Liver (tissue), 9 donors: ENCODE data around the gene HSD17B12. TPM values are rescaled to one million over a fixed set of nuclear protein-coding genes. Genes with fewer than 3 reads are reported as not detected.

ENCODE experiments used
- DNase-seq: peaks from one replicate; pipeline ENCODE4 v3.0.0-alpha.2; 2017; ENCODE audit warnings: low spot score
- H3K27ac ChIP-seq, 2 donors: one replicate each; pipeline ENCODE4 v1.7.0; 2013; ENCODE audit warnings: inconsistent platforms in 2 of 2, low read length in 2 of 2, control low read depth in 1 of 2, low read depth in 1 of 2, mild to moderate bottlenecking in 1 of 2
- H3K27me3 ChIP-seq, 4 donors: one replicate each; pipeline versions ENCODE4 v1.6.1 to v1.7.0; 2013; ENCODE audit warnings: low read length in 3 of 4, inconsistent platforms in 1 of 4, mild to moderate bottlenecking in 1 of 4, moderate library complexity in 1 of 4; ENCODE audit not compliant: control insufficient read depth in 4 of 4, insufficient read depth in 4 of 4
- H3K36me3 ChIP-seq, 4 donors: one replicate each; pipeline versions ENCODE4 v1.6.1 to v1.7.0; 2013; ENCODE audit warnings: low read length in 3 of 4, mild to moderate bottlenecking in 3 of 4, low read depth in 1 of 4, moderate library complexity in 1 of 4; ENCODE audit not compliant: control insufficient read depth in 4 of 4, insufficient read depth in 3 of 4
- H3K4me1 ChIP-seq, 4 donors: one replicate each; pipeline versions ENCODE4 v1.6.1 to v1.7.0; 2013; ENCODE audit warnings: low read length in 3 of 4, mild to moderate bottlenecking in 3 of 4, moderate library complexity in 1 of 4; ENCODE audit not compliant: control insufficient read depth in 4 of 4, insufficient read depth in 4 of 4
- H3K4me3 ChIP-seq, 3 donors: one replicate each; pipeline versions ENCODE4 v1.6.1 to v1.7.0; 2013; ENCODE audit warnings: low read length in 3 of 3, control low read depth in 1 of 3, low read depth in 1 of 3, mild to moderate bottlenecking in 1 of 3
- H3K9ac ChIP-seq, 2 donors: one replicate each; pipeline ENCODE4 v1.7.0; 2013; ENCODE audit warnings: low read length in 2 of 2, mild to moderate bottlenecking in 2 of 2, moderate library complexity in 2 of 2, control low read depth in 1 of 2, low read depth in 1 of 2
- H3K9me3 ChIP-seq, 4 donors: one replicate each; pipeline versions ENCODE4 v1.6.1 to v1.7.0; 2013; ENCODE audit warnings: low read length in 3 of 4; ENCODE audit not compliant: control insufficient read depth in 4 of 4
- ATF3 ChIP-seq: IDR thresholded peaks from 2 replicates; pipeline ENCODE4 v1.6.1; 2016; ENCODE audit warnings: antibody characterized with exemption
- CTCF ChIP-seq: fragments of 150-350 bp; IDR thresholded peaks from 2 replicates; pipeline ENCODE4 v1.5.1; 2017; ENCODE audit warnings: improper control_type of control experiment, low read depth, low read length; ENCODE audit not compliant: missing input control
- HNF4A ChIP-seq, 2 donors: conservative IDR thresholded peaks; 2 replicates each; pipeline ENCODE4 v1.6.1; 2016; ENCODE audit warnings: antibody characterized with exemption in 2 of 2, mild to moderate bottlenecking in 2 of 2
- HNF4G ChIP-seq: IDR thresholded peaks from 2 replicates; pipeline ENCODE4 v1.6.1; 2016; ENCODE audit warnings: antibody characterized with exemption
- NR2F2 ChIP-seq: IDR thresholded peaks from 2 replicates; pipeline ENCODE4 v1.6.1; 2016; ENCODE audit warnings: antibody characterized with exemption
- RAD21 ChIP-seq, 2 donors: IDR thresholded peaks; 2 replicates each; pipeline ENCODE4 v1.6.1; 2016; ENCODE audit warnings: antibody characterized with exemption in 2 of 2, mild to moderate bottlenecking in 2 of 2
- RXRA ChIP-seq, 2 donors: IDR thresholded peaks; 2 replicates each; pipeline ENCODE4 v1.6.1; 2017 to 2018; ENCODE audit warnings: antibody characterized with exemption in 2 of 2, mild to moderate bottlenecking in 1 of 2
- SP1 ChIP-seq: IDR thresholded peaks from 2 replicates; pipeline ENCODE4 v1.6.1; 2018; ENCODE audit warnings: antibody characterized with exemption, mild to moderate bottlenecking
- TAF1 ChIP-seq: conservative IDR thresholded peaks from 2 replicates; pipeline ENCODE4 v1.6.1; 2016; ENCODE audit warnings: antibody characterized with exemption, mild to moderate bottlenecking
- YY1 ChIP-seq: IDR thresholded peaks from 2 replicates; pipeline ENCODE4 v1.6.1; 2016; ENCODE audit warnings: antibody characterized with exemption, mild to moderate bottlenecking
- WGBS: extraction: QIAGEN DNeasy Blood & Tissue Kit; methylation state at CpG from one replicate; pipeline ENCODE4 v1.1.7; 2013; 5-methylcytosine and 5-hydroxymethylcytosine counted together
- polyA plus RNA-seq, 2 donors: library from polyadenylated mRNA; stranded (reverse) in 1 of 2; unstranded in 1 of 2; fragments of 200-250 nt in 1 of 2; fragments of >200 nt in 1 of 2; fragmentation: Nextera tagmentation in 1 of 2; extraction: Ambion mirVana in 1 of 2; gene quantifications; one replicate each; pipeline versions ENCODE4 v1.2.1 to v1.2.3, GENCODE V29; 2013 to 2015
- total RNA-seq, 2 donors: library from RNA; depleted of rRNA; stranded (reverse); fragments of >200 nt; gene quantifications; one replicate each; pipeline ENCODE4 v1.2.3, GENCODE V29; 2014
- TF ChIP-seq, protein P1 (sequence below): IDR thresholded peaks from 2 replicates; pipeline ENCODE4 v1.6.1; 2016; ENCODE audit warnings: antibody characterized with exemption
- donor health status: healthy.
- donor health status: healthy.
- donor health status: healthy.
- donor health status: healthy.
- donor health status: healthy.

HSD17B12 gene
- total and polyA plus RNA-seq, 4 donors: 50.3 to 126 (median 68.3) TPM

DNA sequence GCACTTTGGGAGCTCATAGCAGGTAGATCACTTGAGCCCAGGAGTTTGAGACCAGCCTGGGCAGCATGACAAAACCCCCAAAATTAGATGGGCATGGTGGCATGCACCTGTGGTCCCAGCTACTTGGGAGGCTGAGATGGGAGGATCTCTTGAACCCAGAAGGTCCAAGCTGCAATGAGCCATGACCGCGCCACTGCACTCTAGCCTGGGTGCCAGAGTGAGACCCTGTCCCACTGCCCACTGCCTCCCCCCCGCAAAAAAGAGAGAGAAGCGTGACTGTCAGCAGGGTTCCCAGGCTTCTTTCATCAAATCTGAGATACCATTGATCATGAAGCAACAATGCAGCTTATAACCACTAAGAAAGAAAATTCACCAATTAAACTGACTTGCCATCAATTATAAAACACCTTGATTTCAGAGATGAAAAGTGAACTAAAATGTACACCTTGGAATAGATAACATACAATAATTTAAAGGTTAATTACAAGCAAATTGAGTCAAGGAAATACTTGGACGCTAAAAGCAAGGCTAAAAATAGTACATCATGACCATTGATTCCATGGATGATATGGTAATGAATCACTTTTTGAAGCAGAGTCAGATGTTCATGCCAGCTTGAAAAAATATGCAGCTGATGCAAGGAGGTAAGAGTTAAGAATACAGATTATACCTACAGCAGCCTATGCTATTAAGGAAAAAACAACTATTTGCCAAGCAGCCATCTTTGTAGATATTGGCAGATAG is 109.3 kb downstream of the HSD17B12 start:
- TF ChIP-seq YY1 (no peak), RAD21 (IDR thresholded peaks at IDR 0.05) (no peak)
- Histone ChIP-seq H3K9me3 (no peaks in the 10 kb centered on the region), H3K4me1 (no peaks in the 10 kb centered on the region), H3K36me3 (no peaks in the 10 kb centered on the region), H3K27me3 (no peaks in the 10 kb centered on the region), H3K9ac (no peak overlapping the region), H3K4me3 (no peak overlapping the region), H3K27ac (no peak overlapping the region)
- 94% methylated on average over 5 of the region's 5 CpGs for WGBS
- DNase-seq: no peak

DNA sequence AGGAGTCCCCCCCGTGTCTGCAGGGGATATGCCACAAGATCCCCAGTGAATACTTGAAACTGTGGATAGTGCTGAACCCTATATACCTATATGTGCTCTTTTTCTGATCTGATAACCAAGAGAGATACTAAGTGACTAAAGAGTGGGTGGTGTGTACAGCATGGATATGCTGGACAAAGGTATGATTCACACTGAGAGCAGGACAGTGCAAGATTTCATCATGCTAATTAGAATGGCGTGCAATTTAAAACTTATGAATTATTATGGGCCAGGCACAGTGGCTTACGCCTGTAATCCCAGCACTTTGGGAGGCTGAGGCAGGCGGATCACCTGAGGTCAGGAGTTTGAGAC is 109.9 kb downstream of the HSD17B12 start:
- no peaks in the 10 kb centered on the region for H3K27me3 ChIP-seq
- WGBS: 98% methylated on average over 4 of the region's 4 CpGs
- TF ChIP-seq TAF1 (no peak), RXRA (IDR thresholded peaks at IDR 0.05) (no peak), ATF3 (no peak), NR2F2 (no peak), YY1 (no peak), HNF4A (conservative IDR thresholded peaks at IDR 0.05) (no peak), SP1 (no peak), RAD21 (IDR thresholded peaks at IDR 0.05) (no peak)
- TF ChIP-seq, protein P1, sequence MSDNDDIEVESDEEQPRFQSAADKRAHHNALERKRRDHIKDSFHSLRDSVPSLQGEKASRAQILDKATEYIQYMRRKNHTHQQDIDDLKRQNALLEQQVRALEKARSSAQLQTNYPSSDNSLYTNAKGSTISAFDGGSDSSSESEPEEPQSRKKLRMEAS: no peak
- H3K4me3 ChIP-seq: no peak overlapping the region
- no peaks in the 10 kb centered on the region for H3K9me3 ChIP-seq
- DNase-seq: no peak
- peaks cover 0 to 1% (median 0%) of the 10 kb centered on the region in 4 donors for H3K36me3 ChIP-seq
- no peaks in the 10 kb centered on the region for H3K4me1 ChIP-seq
- no peak overlapping the region for H3K27ac ChIP-seq
- H3K9ac ChIP-seq: no peak overlapping the region

DNA sequence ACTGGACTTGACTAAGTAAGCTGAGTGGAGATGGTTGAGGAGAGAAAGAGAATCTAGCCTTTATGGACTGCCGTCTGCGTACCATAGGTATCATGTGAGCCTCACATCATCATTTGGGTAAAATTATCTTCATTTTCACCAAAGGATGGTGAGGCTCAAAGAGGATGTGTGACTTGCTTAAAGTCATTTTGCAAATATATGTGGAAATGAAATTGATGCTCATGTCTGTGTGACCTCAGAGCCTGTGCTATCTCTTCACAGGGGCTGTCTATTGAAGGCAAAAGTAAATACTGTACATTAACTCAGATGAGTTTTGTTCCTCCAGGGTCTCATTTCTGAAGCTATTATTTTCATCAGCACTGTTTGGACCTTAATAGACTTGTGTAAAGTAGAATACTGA is 116.8 kb downstream of the HSD17B12 start:
- Histone ChIP-seq H3K36me3 (peaks cover 0 to 11% (median under 1%) of the 10 kb centered on the region in 4 donors), H3K4me1 (no peaks in the 10 kb centered on the region), H3K9ac (no peak overlapping the region), H3K4me3 (no peak overlapping the region), H3K27ac (no peak overlapping the region), H3K27me3 (no peaks in the 10 kb centered on the region), H3K9me3 (no peaks in the 10 kb centered on the region)
- DNase-seq: no peak
- WGBS: 98% methylated on average over 2 of the region's 2 CpGs
- TF ChIP-seq CTCF (no peak), ATF3 (no peak)

DNA sequence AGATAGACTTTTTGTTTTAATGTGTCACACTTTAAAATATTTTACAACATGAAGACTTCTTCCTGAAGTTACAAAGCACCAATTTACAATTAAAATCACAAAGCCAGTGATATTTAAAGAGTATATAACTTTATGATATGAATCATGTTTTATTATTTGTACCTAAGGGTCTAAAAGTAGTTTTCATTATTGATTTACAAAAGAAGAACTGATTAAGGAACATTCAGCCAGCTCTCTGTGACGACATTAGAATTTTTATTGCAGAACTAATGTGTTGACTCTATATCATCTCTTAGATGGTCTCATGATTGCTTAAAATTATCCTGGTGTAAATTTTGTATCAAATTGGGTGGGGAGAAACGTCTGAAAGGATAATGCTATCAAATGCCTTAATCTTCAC is 117.3 kb downstream of the HSD17B12 start:
- Histone ChIP-seq H3K9ac (no peak overlapping the region), H3K27ac (no peak overlapping the region), H3K36me3 (peaks cover 0 to 11% (median under 1%) of the 10 kb centered on the region in 4 donors), H3K4me3 (no peak overlapping the region), H3K9me3 (no peaks in the 10 kb centered on the region), H3K4me1 (no peaks in the 10 kb centered on the region), H3K27me3 (no peaks in the 10 kb centered on the region)
- 90% methylated on average over 2 of the region's 2 CpGs for WGBS
- DNase-seq: no peak
- no peak for TF ChIP-seq HNF4G
